GM12864 (cell line): ENCODE measurements around the gene CTDP1.
"Not testable (repeated sequence)": the region's sequence is repeated elsewhere in the genome, so short reads cannot be mapped to it uniquely, and the experiment has no call there.

Source experiments
- DNase-seq: peaks from one replicate; pipeline ENCODE4 v3.0.0-alpha.2; 2011; ENCODE audit warnings: low read depth
- H3K4me3 ChIP-seq: 2 replicates; pipeline ENCODE4 v1.5.1; 2011; ENCODE audit warnings: mild to moderate bottlenecking, low read depth, low read length, control low read depth
- TF ChIP-seq, protein P1 (sequence below): IDR thresholded peaks from 2 replicates; pipeline ENCODE4 v1.5.1; 2011; ENCODE audit warnings: low read depth, mild to moderate bottlenecking, moderate library complexity, low read length, control low read depth, inconsistent platforms; ENCODE audit errors: missing control alignments

Gene CTDP1

DNA sequence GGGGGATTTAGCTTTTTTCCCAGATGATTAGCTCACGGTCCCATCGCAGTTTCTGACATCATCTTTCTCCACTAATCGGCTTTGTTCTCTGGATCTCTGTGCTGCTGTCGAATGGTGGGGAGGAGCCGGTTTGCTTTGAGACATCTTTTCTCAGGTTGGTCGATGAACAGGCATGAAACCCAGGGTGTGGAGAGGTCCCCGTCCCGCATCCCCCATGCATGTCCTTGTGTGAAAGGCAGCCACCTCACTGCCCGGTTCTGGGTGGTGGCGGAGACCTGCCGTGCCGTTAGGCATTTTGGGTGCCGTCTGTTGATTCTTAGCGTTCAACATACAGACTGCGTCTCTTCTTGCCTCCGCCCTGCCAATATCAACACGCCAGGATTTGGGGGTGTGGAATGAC is 57.8 kb downstream of the CTDP1 start:
- DNase-seq, result no peak
- H3K4me3 ChIP-seq, result no peak overlapping the region
- TF ChIP-seq, protein P1, sequence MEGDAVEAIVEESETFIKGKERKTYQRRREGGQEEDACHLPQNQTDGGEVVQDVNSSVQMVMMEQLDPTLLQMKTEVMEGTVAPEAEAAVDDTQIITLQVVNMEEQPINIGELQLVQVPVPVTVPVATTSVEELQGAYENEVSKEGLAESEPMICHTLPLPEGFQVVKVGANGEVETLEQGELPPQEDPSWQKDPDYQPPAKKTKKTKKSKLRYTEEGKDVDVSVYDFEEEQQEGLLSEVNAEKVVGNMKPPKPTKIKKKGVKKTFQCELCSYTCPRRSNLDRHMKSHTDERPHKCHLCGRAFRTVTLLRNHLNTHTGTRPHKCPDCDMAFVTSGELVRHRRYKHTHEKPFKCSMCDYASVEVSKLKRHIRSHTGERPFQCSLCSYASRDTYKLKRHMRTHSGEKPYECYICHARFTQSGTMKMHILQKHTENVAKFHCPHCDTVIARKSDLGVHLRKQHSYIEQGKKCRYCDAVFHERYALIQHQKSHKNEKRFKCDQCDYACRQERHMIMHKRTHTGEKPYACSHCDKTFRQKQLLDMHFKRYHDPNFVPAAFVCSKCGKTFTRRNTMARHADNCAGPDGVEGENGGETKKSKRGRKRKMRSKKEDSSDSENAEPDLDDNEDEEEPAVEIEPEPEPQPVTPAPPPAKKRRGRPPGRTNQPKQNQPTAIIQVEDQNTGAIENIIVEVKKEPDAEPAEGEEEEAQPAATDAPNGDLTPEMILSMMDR, result no peak

DNA sequence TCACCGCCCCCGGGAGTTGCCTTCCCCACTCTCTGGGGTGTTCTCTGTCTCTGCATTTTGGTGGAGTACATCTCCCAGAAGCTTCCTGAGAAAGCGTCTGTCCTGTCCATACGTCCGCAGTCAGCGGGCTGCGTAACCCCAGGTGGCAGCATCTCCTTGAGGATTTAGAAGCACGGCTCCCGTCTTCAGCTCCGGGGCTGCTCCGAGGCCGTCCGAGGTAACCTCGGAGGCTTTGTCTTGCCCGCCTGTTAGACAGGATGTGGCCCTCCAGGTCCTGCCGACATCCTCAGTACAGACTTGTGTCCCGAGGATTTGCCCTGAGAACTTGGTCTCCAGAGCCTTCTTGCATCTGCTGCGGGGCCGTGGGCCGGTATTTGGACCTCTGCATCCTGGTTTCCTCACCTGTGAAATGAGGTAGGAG is 58.4 kb downstream of the CTDP1 start:
- TF ChIP-seq, protein P1, result no peak
- no peak for DNase-seq
- H3K4me3 ChIP-seq, result no peak overlapping the region

DNA sequence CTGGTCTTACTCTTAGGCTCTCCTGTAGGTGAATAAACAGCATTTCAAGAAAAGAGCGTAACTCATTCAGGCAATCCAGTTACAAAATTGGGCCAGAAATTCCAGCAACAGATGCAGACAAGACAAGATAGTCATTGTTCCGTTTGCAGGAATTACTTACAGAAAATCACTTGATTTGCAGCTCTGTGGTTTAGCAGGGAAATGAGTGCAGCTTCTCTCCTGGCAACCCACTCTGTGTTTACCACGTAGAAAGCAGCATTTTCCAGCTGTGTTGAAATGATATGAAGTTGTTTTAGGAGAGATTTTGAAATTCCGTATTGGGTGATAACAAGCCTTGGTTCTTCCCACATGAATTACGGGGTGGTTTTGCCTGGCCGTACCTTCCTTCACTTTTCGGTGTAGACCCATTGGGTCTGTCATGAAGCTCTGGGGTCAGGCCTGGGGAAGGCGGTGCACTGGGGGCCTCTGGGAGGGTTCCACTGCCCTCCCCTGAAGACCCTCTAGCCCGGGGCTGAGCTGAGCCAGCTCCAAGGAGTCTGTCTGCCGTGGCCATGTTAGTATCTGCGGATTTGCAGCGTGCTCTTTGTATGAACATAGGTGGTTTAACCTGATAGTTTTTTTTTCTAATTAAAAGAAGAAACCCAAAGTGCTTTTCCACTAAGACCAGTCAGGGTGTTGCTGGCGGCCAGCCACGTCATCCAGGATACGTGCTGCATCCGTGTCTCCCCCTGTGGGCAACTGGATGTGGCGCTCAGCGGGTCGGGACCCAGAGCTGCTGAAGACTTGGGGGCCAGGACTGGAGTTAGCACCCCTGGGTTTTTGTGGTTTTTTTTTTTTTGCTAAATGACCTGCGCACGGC is 59.2 kb downstream of the CTDP1 start:
- no peak for DNase-seq
- no peak overlapping the region for H3K4me3 ChIP-seq
- TF ChIP-seq, protein P1, result no peak

DNA sequence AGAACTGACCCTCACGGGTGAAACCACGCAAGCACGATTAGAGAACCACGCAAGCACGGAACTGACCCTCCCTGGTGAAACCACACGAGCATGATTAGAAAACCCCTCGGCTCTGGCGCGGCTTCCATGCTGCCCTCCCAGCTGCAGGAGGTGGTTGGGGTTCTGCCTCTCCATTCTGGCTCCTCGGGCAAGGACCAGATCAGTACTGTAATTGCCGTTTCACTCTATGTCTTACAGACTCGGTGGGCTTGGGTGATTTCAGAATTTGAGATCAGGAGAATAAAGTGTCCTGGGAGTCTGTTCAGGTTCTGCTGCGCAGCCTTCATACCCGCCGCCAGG is 59.8 kb downstream of the CTDP1 start:
- TF ChIP-seq, protein P1, result no peak
- H3K4me3 ChIP-seq, result no peak overlapping the region
- DNase-seq, result no peak

DNA sequence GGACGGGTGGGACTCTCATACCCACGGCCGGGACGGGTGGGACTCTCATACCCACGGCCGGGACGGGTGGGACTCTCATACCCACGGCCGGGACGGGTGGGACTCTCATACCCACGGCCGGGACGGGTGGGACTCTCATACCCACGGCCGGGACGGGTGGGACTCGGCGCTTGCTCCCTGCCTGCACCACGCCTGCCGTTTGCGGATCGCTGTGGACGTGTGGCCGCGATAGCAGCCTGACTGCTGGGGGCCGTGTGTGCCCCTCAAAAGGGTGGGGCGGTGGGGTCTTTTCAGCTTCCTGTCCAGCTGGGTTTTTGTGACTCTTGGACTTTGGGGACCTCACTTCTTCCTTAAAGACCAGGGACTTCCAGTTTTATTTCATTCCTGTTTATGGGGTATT is 60.4 kb downstream of the CTDP1 start:
- H3K4me3 ChIP-seq, DNase-seq: not testable (repeated sequence)

DNA sequence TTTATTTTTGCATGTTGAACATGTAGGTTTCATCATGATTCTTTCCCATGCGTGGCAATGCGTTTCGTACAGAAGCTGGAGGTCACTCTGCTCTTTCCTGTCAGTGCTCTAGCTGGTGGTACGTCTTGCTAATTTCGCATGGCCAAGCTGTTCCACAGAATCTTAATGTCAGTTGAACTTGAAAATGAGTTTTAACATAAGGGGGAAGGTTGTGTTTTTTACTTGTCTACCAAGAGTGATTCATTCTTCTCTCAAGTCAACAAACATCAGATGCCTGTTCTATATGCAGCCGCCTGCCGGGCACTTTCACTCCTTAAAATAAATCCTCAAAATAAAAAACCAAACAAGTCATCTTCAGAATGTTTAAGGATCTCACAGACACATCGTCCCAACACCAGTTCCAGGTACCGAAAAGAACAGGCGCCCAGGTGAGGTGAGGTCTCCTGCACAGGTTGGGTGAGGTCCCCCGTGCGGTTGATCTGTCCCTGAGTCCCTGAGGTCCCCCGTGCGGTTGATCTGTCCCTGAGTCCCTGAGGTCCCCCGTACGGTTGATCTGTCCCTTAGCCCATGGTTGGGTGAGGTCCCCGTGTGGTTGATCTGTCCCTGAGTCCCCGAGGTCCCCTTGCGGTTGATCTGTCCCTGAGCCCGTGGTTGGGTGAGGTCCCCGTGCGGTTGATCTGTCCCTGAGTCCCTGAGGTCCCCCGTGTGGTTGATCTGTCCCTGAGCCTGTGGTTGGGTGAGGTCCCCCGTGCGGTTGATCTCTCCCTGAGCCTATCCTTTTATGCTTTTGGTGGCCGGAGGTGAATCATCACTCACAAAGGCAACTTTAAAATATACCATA is 61.1 kb downstream of the CTDP1 start:
- no peak for DNase-seq
- H3K4me3 ChIP-seq, result no peak overlapping the region
- TF ChIP-seq, protein P1, result no peak

DNA sequence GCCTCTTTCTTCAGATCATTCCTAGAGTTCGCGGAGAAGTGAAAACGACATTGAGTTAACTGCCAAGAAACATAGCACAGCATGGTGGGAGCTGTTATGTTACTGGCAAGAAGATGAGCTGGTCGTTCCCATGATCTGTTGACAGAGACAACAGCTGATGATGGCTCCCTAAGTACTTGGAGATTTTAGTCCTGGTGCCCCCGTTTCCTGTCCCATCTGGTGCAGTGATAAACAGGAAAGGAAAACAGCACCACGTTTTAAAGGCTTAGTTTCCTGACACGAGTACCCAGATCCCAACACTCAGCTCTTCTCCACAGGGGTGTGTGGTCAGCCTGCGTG is 61.7 kb downstream of the CTDP1 start:
- DNase-seq, result no peak
- TF ChIP-seq, protein P1, result no peak

More for the DNA sequence above, 61.7 kb downstream of the CTDP1 start:
- no peak overlapping the region for H3K4me3 ChIP-seq
